Hair follicular keratinocyte (primary cell): ENCODE measurements around the gene NMB. TPM values are rescaled to one million over a fixed set of nuclear protein-coding genes. Genes with fewer than 3 reads are reported as not detected.

Source experiments
- total RNA-seq: library from RNA; depleted of rRNA; stranded (reverse); fragments of >200 nt; gene quantifications from 2 replicates; pipeline ENCODE4 v1.2.3, GENCODE V29; 2015

The NMB gene
- total RNA-seq, result 9.1 and 10.2 TPM in 2 replicates

DNA sequence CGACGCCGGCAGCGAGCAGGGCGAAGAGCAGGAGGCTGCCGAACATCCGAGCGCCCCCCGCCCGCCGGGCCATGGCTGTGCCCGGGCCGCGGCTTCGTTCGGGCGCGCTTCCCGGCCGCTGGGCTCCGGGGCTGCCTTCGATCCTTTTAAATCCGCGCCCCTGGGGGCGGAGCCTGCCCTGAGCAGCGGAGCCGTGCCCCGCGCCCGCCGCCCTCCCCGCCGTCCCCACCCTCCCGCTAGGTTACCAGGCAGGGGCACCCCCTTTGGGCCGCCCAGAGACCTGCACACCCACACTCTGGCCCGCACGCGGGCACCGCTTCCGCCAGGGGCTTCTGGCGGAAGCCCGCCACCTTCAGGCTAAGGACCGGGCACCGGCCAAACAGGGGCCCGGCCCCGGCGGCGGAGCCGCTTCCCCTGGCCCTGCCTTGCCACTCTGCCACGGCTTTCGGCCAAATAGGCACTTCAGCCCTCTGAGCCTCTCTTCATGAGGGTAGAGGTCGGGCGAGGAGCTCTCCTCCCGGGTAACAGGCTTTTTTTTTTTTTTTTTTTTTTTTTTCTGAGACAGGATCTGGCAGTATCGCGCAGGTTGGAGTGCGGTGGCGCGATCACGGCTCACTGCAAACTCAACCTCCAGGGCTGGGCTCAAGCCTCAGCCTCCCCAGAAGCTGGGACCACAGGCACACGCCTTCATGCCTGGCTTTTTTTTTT is at the start of gene NMB:
NMB (minus strand) TSS at position 120 of the 708 bp plus-strand sequence; CDS start at position 73, 47 bp downstream.

DNA sequence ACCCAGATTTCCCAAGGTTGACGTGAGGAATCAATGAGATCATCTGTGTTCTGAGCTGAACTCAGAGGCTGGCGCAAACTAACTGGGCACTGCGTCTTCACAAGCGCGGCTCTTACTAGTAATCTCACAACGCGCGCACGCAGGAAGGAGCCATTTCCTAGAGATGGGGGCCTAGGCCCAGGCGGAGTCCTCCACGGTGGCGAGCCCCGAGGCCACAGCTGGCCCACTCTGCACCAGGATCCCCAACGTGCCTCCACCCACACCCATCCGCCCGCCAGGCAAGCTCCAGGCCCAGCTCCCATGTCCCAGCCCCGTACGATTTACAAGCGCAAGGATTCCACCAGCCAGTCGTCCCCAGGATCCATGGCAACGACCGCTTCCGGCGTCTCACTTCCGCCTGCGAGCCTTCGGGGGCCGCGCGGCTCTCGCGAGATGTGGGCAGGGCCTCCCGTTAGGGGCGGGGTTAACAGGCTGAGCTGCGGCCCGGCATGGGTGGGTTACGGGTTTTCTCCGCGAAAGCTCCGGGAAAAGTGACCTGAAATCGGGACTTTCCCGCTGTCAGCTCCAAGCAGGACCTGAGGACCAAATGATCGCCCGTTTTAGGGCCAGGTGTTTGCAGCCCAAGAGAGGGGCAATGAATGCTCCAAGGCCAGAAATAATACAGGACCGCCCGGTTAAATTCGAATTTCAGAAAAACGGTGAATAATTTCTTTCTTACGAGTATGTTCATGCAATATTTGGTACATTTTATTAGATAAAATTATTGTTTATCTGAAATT is 3.9 kb downstream of the NMB start, which contains the start of gene WDR73:
WDR73 (minus strand) TSS at position 374 of the 779 bp plus-strand sequence; CDS start at position 365, 9 bp downstream.

Other genes starting within 250 kb of the NMB start
- gene ZSCAN2, start 57.2 kb downstream of the NMB start, total RNA-seq, result 2.5 and 3.7 TPM in 2 replicates
- 12.9 and 15.9 TPM in 2 replicates for gene WDR73, start 3.9 kb downstream of the NMB start, total RNA-seq
- gene SEC11A, start 57.9 kb upstream of the NMB start, total RNA-seq, result 138 and 159 TPM in 2 replicates
- gene ZNF592, start 90.4 kb upstream of the NMB start, total RNA-seq, result 5.0 and 7.5 TPM in 2 replicates
- 0.08 TPM in 1 of 2 replicates, not detected in the other for gene ALPK3, start 159.2 kb upstream of the NMB start, total RNA-seq
- not detected in 2 replicates for gene SLC28A1, start 226.5 kb upstream of the NMB start, total RNA-seq